ENCODE data around the gene VSIG10L2. TPM values are rescaled to one million over a fixed set of nuclear protein-coding genes. Genes with fewer than 3 reads are reported as not detected.
"Not testable (repeated sequence)": the region's sequence is repeated elsewhere in the genome, so short reads cannot be mapped to it uniquely, and the experiment has no call there.

The VSIG10L2 gene
- total RNA-seq, result not detected

GRCh38 chr11:125945797-125946520 lies at the start of gene VSIG10L2:
TSS of gene VSIG10L2 (plus strand) at chr11:125946044. CDS start at chr11:125946056, 12 bp downstream.
- no peak within 1 kb of the TSS for H3K4me3 Mint-ChIP-seq

GRCh38 chr11:125901872-125902271 lies 44.0 kb upstream of the VSIG10L2 start:
- Mint-ChIP-seq H3K36me3 (ENCODE audit: low read depth) (peaks cover 45% of the 10 kb centered on the region), H3K27ac (peak overlapping the region; percentile 65), H3K9me3 (no peaks in the 10 kb centered on the region), H3K4me1 (peaks cover 26% of the 10 kb centered on the region), H3K4me3 (peak overlapping the region; percentile 89), H3K27me3 (peaks cover 15% of the 10 kb centered on the region)
- ATAC-seq (replicated peaks), result no peak

More at GRCh38 chr11:125945797-125946520, at the start of gene VSIG10L2:
- Mint-ChIP-seq H3K36me3 (ENCODE audit: low read depth) (no peaks in the 10 kb centered on the region), H3K4me1 (no peaks in the 10 kb centered on the region), H3K27ac (no peak within 1 kb of the TSS), H3K9me3 (no peaks in the 10 kb centered on the region), H3K27me3 (peaks cover 3% of the 10 kb centered on the region)
- ATAC-seq (replicated peaks), result no peak

GRCh38 chr11:125902277-125902926 lies 43.4 kb upstream of the VSIG10L2 start:
- peaks cover 40% of the 10 kb centered on the region for H3K36me3 Mint-ChIP-seq (ENCODE audit: low read depth)
- H3K27ac Mint-ChIP-seq, result peak overlapping the region; percentile 84
- peak overlapping the region; percentile 89 for H3K4me3 Mint-ChIP-seq
- H3K4me1 Mint-ChIP-seq, result peaks cover 24% of the 10 kb centered on the region
- H3K9me3 Mint-ChIP-seq, result no peaks in the 10 kb centered on the region
- peaks cover 15% of the 10 kb centered on the region for H3K27me3 Mint-ChIP-seq
- ATAC-seq (replicated peaks), result no peak

- peaks cover 33% of the 10 kb centered on the region for H3K36me3 Mint-ChIP-seq (ENCODE audit: low read depth)
- peak within 1 kb of the TSS; percentile 84 for H3K27ac Mint-ChIP-seq
- peaks cover 24% of the 10 kb centered on the region for H3K4me1 Mint-ChIP-seq
- peak; percentile 91 for ATAC-seq (replicated peaks)
- H3K9me3 Mint-ChIP-seq, result no peaks in the 10 kb centered on the region
- H3K27me3 Mint-ChIP-seq, result peaks cover 19% of the 10 kb centered on the region
- H3K4me3 Mint-ChIP-seq, result peak within 1 kb of the TSS; percentile 89
Measured at GRCh38 chr11:125902927-125903710, 42.7 kb upstream of the VSIG10L2 start, which contains the start of gene PUS3. TSS of gene PUS3 (minus strand) at chr11:125903206. CDS start at chr11:125896284, 6,922 bp downstream.

DNA sequence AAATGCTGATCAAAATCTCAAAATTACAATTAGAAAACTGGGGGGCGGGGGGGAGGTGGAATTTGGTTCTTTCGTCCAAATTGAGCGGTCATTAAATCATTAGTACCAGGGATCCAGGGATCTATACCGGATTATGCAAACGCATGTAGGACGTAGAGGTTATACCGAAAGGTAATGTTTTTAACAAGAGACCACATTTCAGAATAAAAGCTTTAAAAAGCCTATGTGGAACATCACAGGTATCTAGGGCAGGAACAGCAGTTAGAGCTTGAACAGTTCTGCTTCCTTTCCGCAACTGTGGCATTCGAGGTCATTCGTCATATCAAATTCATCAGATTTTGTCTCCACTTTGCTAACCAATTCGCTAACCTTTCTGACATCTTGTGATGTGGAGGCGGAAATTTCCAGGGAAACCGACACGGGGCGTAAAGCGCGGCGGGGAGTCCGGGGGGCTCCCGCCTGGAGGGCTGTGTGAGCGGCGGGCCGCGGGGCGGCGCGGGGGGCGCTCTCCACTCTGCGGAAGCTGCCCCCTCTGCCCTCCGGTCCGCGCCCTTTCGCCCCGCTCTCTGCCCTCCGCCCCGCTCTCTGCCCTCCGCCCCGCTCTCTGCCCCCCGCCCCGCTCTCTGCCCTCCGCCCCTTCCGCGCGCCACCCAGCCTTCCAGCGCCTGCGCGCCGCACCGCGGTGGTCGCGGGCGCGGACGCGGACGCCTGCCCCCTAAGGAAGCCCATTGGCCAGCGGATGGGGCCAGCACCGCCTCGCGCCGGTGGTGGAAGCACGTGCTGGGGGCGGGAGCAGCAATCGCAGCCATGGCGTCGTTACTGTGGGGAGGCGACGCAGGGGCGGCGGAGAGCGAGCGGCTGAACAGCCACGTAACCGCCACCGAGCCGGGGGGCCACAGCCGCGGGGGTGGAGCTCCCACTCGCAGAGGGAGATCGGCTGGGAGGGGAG lies 41.9 kb upstream of the VSIG10L2 start, which contains the start of gene DDX25:
TSS of gene DDX25 (plus strand) at position 798 of the 949 bp plus-strand sequence. CDS start at position 808, 10 bp downstream.
- Mint-ChIP-seq H3K27me3 (peaks cover 26% of the 10 kb centered on the region), H3K4me1 (peaks cover 24% of the 10 kb centered on the region), H3K4me3 (peak within 1 kb of the TSS; percentile 89), H3K36me3 (ENCODE audit: low read depth) (peaks cover 29% of the 10 kb centered on the region), H3K27ac (peak within 1 kb of the TSS; percentile 84), H3K9me3 (no peaks in the 10 kb centered on the region)
- ATAC-seq (replicated peaks), result peak; percentile 71

DNA sequence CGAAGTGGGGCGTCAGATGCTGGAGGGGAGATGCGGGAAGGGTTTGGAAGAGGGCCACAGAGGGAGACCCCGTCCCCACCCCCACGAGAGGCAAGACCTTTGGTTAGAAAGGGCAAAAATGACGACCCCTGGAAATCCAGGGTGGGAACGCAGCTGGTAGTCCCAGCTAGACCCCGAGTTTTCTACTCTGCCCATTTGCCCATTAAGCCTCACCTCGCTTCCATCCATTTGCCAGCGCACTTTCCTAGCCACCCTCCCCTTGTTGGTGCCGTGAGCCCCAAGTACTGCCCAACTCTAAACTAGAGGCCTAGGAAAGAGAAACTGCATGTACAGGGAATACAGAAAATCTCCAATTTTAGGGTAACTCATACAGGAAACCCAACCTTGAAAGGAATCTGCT lies 41.2 kb upstream of the VSIG10L2 start:
- Mint-ChIP-seq H3K27me3 (peaks cover 26% of the 10 kb centered on the region), H3K9me3 (no peaks in the 10 kb centered on the region), H3K4me1 (peaks cover 19% of the 10 kb centered on the region), H3K36me3 (ENCODE audit: low read depth) (peaks cover 22% of the 10 kb centered on the region), H3K27ac (no peak overlapping the region), H3K4me3 (peak overlapping the region; percentile 89)
- no peak for ATAC-seq (replicated peaks)

GRCh38 chr11:125910226-125910849 lies 35.5 kb upstream of the VSIG10L2 start:
- no peak overlapping the region for H3K4me3 Mint-ChIP-seq
- no peak overlapping the region for H3K27ac Mint-ChIP-seq
- no peaks in the 10 kb centered on the region for H3K4me1 Mint-ChIP-seq
- H3K36me3 Mint-ChIP-seq (ENCODE audit: low read depth), result no peaks in the 10 kb centered on the region
- H3K9me3 Mint-ChIP-seq, result no peaks in the 10 kb centered on the region
- H3K27me3 Mint-ChIP-seq, result peaks cover 40% of the 10 kb centered on the region
- no peak for ATAC-seq (replicated peaks)

DNA sequence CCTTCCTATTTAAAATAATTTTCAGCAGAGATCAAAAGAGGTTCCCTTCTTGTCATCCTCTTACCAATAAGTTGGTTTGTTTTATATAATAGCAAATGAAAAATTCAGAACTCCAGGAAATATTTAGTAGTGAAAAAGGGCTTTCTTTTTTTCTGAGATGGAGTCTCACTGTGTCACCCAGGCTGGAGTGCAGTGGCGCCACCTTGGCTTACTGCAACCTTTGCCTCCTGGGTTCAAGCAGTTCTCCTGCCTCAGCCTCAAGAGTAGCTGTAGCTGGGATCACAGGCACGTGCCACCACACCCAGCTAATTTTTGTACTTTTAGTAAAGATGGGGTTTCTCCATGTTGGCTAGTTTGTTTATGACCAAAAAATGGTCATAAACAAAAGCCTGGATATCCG lies 31.2 kb upstream of the VSIG10L2 start:
- ATAC-seq (replicated peaks); H3K9me3 Mint-ChIP-seq; H3K4me1 Mint-ChIP-seq; H3K4me3 Mint-ChIP-seq; H3K36me3 Mint-ChIP-seq (ENCODE audit: low read depth); H3K27ac Mint-ChIP-seq: not testable (repeated sequence)
- peaks cover 53% of the 10 kb centered on the region for H3K27me3 Mint-ChIP-seq

GRCh38 chr11:125916683-125917347 lies 29.0 kb upstream of the VSIG10L2 start:
- no peak for ATAC-seq (replicated peaks)
- H3K9me3 Mint-ChIP-seq, result no peaks in the 10 kb centered on the region
- no peak overlapping the region for H3K4me3 Mint-ChIP-seq
- no peaks in the 10 kb centered on the region for H3K4me1 Mint-ChIP-seq
- H3K27ac Mint-ChIP-seq, result no peak overlapping the region
- H3K36me3 Mint-ChIP-seq (ENCODE audit: low read depth), result no peaks in the 10 kb centered on the region
- H3K27me3 Mint-ChIP-seq, result peaks cover 47% of the 10 kb centered on the region

DNA sequence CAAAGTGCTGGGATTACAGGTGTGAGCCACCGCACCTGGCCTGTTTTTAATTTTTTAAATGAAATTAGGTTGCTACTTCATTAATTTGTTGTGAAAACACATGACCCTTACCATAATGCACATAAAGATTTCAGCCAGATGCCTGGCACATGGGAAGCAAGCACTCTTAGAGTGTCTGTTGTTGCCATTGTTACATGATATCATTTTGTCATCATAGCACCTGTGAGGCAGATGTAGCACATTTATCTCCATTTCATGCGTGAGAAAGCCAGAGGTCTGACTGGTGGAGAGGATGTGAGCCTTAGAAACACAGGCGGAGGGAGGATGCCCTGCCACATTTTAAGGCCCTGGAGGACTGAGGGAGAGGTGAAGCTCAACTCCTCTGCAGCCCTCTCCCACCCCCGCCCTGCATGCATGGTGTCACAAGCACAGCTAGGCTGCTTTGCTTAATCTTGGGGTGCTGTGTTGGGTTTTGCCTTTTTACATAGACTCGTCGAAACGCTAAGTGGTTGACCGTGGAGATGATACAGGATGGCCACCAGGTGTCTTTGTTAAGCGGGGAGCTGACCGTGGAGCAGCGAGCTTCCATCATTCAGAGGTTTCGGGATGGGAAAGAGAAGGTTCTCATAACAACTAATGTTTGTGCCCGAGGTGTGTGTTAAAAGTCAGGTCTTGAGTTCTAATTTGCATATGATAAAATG lies 27.6 kb upstream of the VSIG10L2 start:
- H3K4me3 Mint-ChIP-seq, result no peak overlapping the region
- peaks cover 39% of the 10 kb centered on the region for H3K27me3 Mint-ChIP-seq
- no peak for ATAC-seq (replicated peaks)
- no peaks in the 10 kb centered on the region for H3K36me3 Mint-ChIP-seq (ENCODE audit: low read depth)
- no peak overlapping the region for H3K27ac Mint-ChIP-seq
- H3K9me3 Mint-ChIP-seq, result no peaks in the 10 kb centered on the region
- H3K4me1 Mint-ChIP-seq, result no peaks in the 10 kb centered on the region

DNA sequence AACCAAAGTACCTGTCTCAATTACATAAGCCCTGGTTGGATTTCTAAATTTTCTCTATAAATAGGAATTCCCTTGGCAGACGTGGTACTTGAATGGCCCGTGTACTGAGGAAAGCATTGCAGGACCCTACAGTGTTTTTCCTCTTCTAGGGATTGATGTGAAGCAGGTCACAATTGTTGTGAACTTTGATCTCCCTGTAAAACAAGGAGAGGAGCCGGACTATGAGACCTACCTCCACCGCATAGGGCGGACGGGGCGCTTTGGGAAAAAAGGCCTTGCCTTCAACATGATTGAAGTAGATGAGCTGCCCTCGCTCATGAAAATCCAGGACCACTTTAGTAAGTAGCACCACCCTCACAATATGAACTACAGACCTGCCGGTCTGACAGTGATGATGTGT lies 24.8 kb upstream of the VSIG10L2 start:
- Mint-ChIP-seq H3K9me3 (no peaks in the 10 kb centered on the region), H3K36me3 (ENCODE audit: low read depth) (no peaks in the 10 kb centered on the region), H3K4me1 (no peaks in the 10 kb centered on the region), H3K27ac (no peak overlapping the region), H3K4me3 (no peak overlapping the region), H3K27me3 (peaks cover 30% of the 10 kb centered on the region)
- ATAC-seq (replicated peaks), result no peak

DNA sequence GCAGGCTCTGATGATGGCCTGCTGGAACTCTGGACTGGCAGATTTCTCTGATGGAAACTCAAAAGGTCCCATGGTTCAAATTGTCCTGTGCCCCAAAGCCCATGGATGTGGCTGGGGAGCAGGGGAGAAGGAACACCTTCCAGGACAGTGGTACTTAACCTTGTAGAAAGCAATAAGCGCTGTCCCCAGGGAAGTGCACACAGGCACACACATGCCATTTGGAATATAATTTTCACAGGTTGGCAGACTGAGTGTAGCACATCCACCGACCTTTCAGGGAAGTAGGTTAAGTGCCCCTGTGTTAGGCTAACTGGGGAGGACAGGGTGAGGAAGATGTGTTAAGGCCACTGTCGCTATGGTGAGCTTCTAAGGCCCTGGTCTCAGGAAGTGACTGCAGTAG lies 23.7 kb upstream of the VSIG10L2 start:
- H3K27me3 Mint-ChIP-seq, result peaks cover 27% of the 10 kb centered on the region
- no peaks in the 10 kb centered on the region for H3K9me3 Mint-ChIP-seq
- H3K36me3 Mint-ChIP-seq (ENCODE audit: low read depth), result no peaks in the 10 kb centered on the region
- H3K4me3 Mint-ChIP-seq, result no peak overlapping the region
- H3K27ac Mint-ChIP-seq, result no peak overlapping the region
- no peak for ATAC-seq (replicated peaks)
- H3K4me1 Mint-ChIP-seq, result no peaks in the 10 kb centered on the region
